ENCODE results near the gene CNTNAP2. TPM values are rescaled to one million over a fixed set of nuclear protein-coding genes. Genes with fewer than 3 reads are reported as not detected.

The CNTNAP2 gene
- total and polyA plus RNA-seq, 2 of the 4 experiments (the other 2 are of a cell fraction) = not detected

DNA sequence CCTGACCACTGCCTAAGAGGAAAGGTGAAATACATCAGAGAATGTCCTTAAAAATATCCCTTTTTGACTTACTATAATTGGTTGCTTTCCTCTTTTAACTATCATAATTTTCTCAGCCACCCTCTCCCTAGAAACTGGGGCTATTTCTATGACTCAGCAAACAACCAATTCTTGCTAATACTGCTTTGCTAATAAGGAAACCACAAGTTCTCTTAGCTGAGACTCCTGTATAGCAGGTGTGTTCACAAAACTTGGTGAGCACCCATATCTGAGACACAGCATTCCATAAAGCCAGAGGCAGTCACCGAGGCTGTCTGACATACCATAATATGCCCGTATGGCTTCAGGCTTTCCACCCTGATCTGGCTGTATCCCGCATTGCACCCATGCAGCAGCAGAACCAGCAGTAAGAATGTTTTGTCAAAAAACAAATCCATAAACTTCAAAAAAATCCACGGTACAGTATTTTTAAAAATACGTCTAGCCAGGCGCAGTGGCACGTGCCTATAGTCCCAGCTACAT, 2282.3 kb downstream of the CNTNAP2 start:
- no peak overlapping the region for H3K23ac ChIP-seq (ENCODE audit: low read depth, low read length)
- no peak overlapping the region for H2BK20ac ChIP-seq (ENCODE audit: low read depth, low read length)
- dilution Hi-C loops (cut with HindIII; ENCODE audit: low sequenced_read_pairs, unreplicated experiment) (no loop called here), intact Hi-C loops (cut with micrococcal nuclease) (no loop called here), in situ Hi-C loops (cut with MboI; ENCODE audit: low sequenced_read_pairs) (no loop called here)
- H2AFZ ChIP-seq (replicated peaks; ENCODE audit: low read length, poor library complexity) = no peak overlapping the region
- H3K4me1 ChIP-seq (ENCODE audit: control insufficient read depth, insufficient read depth, low read length) = no peaks in the 10 kb centered on the region
- no peak overlapping the region for H3K14ac ChIP-seq (replicated peaks; ENCODE audit: low read depth, low read length)
- H2AK9ac ChIP-seq (replicated peaks; ENCODE audit: low read depth, low read length, poor library complexity) = no peak overlapping the region
- H3K4me2 ChIP-seq (ENCODE audit: low read depth, low read length) = no peak overlapping the region
- DNase-seq = no peak
- H4K91ac ChIP-seq (ENCODE audit: insufficient read depth, low read depth, low read length) = no peak overlapping the region
- H3K56ac ChIP-seq (ENCODE audit: extremely low read depth, insufficient read depth, low read length) = no peak overlapping the region
- H3K27ac ChIP-seq (ENCODE audit: insufficient read depth, low read length) = no peak overlapping the region
- H2BK120ac ChIP-seq (ENCODE audit: low read depth, low read length) = no peak overlapping the region
- 81% methylated on average over 3 of the region's 7 CpGs; no CpG with 5 or more reads in 1 of the 2 experiments for WGBS, 2 experiments (ENCODE audit: extremely low coverage in 2 of 2, insufficient read length in 1 of 2)
- no peak overlapping the region for H4K5ac ChIP-seq (ENCODE audit: low read depth, low read length)
- H3K9ac ChIP-seq (ENCODE audit: low read depth, low read length) = no peak overlapping the region
- ChIA-PET POLR2A (ENCODE audit: unreplicated experiment) (no interaction called here), CTCF (no interaction called here)
- no peaks in the 10 kb centered on the region for H3K36me3 ChIP-seq (ENCODE audit: control insufficient read depth, insufficient read depth, low read length)
- no peaks in the 10 kb centered on the region for H4K20me1 ChIP-seq (ENCODE audit: insufficient read depth, low read length)
- H3K4me3 ChIP-seq (ENCODE audit: insufficient read depth, low read depth, low read length) = no peak overlapping the region
- TF ChIP-seq RCOR1 (IDR thresholded peaks at IDR 0.05; ENCODE audit: insufficient replicate concordance, low read length) (no peak), MXI1 (IDR thresholded peaks at IDR 0.05; ENCODE audit: borderline replicate concordance, low read depth, low read length) (no peak), BHLHE40 (IDR thresholded peaks at IDR 0.05; ENCODE audit: low read depth, low read length) (no peak), RAD21 (IDR thresholded peaks at IDR 0.05; ENCODE audit: low read length) (no peak), SMC3 (IDR thresholded peaks at IDR 0.05; ENCODE audit: low read depth, low read length) (no peak), CHD1 (IDR thresholded peaks at IDR 0.05; ENCODE audit: low read depth, low read length) (no peak), MAFK (IDR thresholded peaks at IDR 0.05; ENCODE audit: low read depth, low read length) (no peak), CEBPB (IDR thresholded peaks at IDR 0.05; ENCODE audit: low read depth, low read length) (no peak), RFX5 (IDR thresholded peaks at IDR 0.05; ENCODE audit: low read depth, low read length) (no peak), POLR2A (IDR thresholded peaks at IDR 0.05; ENCODE audit: low read depth, low read length) (no peak), FOS (IDR thresholded peaks at IDR 0.05; ENCODE audit: low read depth, low read length) (no peak), MAZ (IDR thresholded peaks at IDR 0.05; ENCODE audit: borderline replicate concordance, low read depth, low read length) (no peak), NFE2L2 (IDR thresholded peaks at IDR 0.05; ENCODE audit: low read depth, low read length) (no peak)
- TF ChIP-seq, protein P1, sequence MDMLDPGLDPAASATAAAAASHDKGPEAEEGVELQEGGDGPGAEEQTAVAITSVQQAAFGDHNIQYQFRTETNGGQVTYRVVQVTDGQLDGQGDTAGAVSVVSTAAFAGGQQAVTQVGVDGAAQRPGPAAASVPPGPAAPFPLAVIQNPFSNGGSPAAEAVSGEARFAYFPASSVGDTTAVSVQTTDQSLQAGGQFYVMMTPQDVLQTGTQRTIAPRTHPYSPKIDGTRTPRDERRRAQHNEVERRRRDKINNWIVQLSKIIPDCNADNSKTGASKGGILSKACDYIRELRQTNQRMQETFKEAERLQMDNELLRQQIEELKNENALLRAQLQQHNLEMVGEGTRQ (IDR thresholded peaks at IDR 0.05; ENCODE audit: low read depth, low read length) = no peak
- TF ChIP-seq, protein P2, sequence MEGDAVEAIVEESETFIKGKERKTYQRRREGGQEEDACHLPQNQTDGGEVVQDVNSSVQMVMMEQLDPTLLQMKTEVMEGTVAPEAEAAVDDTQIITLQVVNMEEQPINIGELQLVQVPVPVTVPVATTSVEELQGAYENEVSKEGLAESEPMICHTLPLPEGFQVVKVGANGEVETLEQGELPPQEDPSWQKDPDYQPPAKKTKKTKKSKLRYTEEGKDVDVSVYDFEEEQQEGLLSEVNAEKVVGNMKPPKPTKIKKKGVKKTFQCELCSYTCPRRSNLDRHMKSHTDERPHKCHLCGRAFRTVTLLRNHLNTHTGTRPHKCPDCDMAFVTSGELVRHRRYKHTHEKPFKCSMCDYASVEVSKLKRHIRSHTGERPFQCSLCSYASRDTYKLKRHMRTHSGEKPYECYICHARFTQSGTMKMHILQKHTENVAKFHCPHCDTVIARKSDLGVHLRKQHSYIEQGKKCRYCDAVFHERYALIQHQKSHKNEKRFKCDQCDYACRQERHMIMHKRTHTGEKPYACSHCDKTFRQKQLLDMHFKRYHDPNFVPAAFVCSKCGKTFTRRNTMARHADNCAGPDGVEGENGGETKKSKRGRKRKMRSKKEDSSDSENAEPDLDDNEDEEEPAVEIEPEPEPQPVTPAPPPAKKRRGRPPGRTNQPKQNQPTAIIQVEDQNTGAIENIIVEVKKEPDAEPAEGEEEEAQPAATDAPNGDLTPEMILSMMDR (conservative IDR thresholded peaks at IDR 0.05; ENCODE audit: low read depth, low read length) = no peak
- TF ChIP-seq, protein P3, sequence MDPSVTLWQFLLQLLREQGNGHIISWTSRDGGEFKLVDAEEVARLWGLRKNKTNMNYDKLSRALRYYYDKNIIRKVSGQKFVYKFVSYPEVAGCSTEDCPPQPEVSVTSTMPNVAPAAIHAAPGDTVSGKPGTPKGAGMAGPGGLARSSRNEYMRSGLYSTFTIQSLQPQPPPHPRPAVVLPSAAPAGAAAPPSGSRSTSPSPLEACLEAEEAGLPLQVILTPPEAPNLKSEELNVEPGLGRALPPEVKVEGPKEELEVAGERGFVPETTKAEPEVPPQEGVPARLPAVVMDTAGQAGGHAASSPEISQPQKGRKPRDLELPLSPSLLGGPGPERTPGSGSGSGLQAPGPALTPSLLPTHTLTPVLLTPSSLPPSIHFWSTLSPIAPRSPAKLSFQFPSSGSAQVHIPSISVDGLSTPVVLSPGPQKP (IDR thresholded peaks at IDR 0.05; ENCODE audit: borderline replicate concordance, low read depth, low read length) = no peak
- no peaks in the 10 kb centered on the region for H3K27me3 ChIP-seq (ENCODE audit: control insufficient read depth, insufficient read depth, low read length)
- H2AK5ac ChIP-seq (ENCODE audit: low read depth, low read length) = no peak overlapping the region
- no peaks in the 10 kb centered on the region for H3K9me1 ChIP-seq (ENCODE audit: insufficient read depth, low read length)
- H3K79me1 ChIP-seq (ENCODE audit: low read depth in 1 of 2, low read length in 2 of 2) = no peaks in the 10 kb centered on the region
- no peak overlapping the region for H2BK5ac ChIP-seq (ENCODE audit: low read depth, low read length, poor library complexity, severe bottlenecking)
- H3K18ac ChIP-seq (ENCODE audit: low read depth, low read length) = no peak overlapping the region
- no peak overlapping the region for H3K4ac ChIP-seq (ENCODE audit: low read depth, low read length)
- no peak for ATAC-seq (ENCODE audit: low read depth)
- no peak overlapping the region for H2BK15ac ChIP-seq (ENCODE audit: low read depth, low read length)
- BruUV-seq (replicated peaks) = no TSS peak
- peaks cover 17% of the 10 kb centered on the region for H3K9me3 ChIP-seq (ENCODE audit: control insufficient read depth, insufficient read depth, low read length)
- H4K8ac ChIP-seq (ENCODE audit: low read depth in 2 of 2, low read length in 2 of 2) = no peak overlapping the region
